Inferior parietal cortex (tissue), 1 donor: ENCODE results near the gene PCDH19.

Source experiments
- DNase-seq: peaks from one replicate; pipeline ENCODE4 v3.0.0-alpha.2; 2016; ENCODE audit errors: extremely low spot score

The PCDH19 gene

GRCh38 chrX:100315566-100315965 lies 94.5 kb downstream of the PCDH19 start:
- no peak for DNase-seq

DNA sequence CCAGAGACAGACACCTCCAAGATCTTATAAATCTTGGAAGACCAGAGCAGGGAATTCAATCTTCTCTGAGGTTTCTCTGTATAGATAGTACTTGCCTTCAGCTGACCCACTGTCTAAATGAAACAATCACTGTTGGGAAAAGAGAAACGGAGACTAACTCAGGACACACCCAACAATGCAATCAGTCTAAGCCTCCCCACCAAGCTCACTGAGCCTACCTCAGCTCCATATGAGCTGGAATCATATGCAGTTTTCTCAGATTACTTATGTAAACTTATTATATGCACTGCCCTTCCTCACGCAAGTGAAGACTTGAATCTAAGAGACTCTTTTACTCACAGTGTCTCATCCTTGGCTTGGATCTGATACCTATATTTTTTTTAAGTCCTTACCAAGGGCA lies 110.5 kb downstream of the PCDH19 start:
- no peak for DNase-seq

- no peak for DNase-seq
These were observed 112.3 kb downstream of the PCDH19 start for GRCh38 chrX:100297728-100298127.

DNA sequence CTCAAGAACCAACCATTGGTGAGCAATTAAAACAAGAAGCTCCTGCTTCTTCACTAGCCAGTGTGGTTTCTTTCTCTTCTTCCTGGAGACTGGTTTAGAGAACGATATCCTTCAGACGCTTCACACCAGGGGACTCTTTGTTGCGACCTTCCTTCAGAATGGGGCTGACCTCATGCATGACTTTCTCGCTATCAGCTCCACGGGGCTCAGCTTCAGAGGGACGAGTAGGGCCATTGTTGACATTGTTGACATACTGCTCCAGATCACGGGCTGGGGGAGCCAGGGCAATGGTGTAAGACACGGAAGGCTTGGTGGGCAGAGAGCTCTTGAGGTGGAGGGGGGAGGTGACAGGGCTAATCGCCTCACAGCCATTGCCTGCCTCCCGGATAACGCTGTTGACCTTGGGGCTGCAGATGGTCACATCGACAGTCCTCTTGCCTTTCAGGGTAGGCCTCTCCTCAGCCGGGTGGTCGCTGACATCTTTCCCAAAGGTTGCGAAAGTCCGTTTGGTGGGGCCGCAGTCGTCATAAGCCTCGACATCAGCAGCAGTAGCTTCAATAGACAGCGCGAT lies 113.8 kb downstream of the PCDH19 start:
- DNase-seq: no peak

DNA sequence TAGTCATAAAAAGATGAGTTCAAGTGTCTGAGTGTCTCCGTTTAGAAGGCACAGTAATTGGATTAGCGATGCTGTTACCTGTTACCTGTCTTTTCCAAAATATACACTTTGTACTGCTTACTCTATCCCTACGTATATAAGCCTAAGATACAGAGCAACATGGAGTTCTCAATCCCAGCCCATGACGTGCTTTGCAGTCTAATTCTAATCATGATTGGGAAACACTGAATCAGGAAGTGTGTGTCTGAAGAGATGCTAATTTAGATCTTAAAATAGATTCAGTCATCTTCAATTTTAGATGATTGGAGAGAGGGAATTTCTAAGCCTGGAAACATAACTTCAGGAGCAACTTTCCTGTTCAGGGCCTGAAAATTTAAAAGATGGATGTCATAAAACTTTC lies 115.1 kb downstream of the PCDH19 start:
- DNase-seq: no peak

- no peak for DNase-seq
These were observed 121.0 kb downstream of the PCDH19 start for GRCh38 chrX:100289066-100289558.

GRCh38 chrX:100277231-100277630 lies 132.8 kb downstream of the PCDH19 start:
- no peak for DNase-seq

DNA sequence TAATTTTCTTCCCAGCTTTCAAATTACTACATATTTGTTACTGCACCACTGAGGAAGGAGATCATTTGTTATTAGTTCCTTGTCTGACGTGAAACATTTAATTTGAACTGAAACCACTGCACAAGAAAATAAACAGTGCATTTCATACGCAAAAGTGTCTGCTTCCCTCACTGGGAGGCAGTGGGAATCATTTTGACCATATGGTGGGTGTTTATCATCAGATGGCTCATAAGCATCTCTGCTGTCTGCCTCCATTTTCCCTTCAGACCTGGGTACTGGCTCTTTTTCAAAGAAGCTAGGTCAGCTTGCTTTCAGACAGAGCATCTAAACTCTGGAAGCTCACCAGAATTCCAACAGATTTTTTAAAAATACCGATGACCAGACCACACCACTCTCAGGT lies 135.2 kb downstream of the PCDH19 start:
- no peak for DNase-seq

GRCh38 chrX:100265179-100265578 lies 144.9 kb downstream of the PCDH19 start:
- no peak for DNase-seq

DNA sequence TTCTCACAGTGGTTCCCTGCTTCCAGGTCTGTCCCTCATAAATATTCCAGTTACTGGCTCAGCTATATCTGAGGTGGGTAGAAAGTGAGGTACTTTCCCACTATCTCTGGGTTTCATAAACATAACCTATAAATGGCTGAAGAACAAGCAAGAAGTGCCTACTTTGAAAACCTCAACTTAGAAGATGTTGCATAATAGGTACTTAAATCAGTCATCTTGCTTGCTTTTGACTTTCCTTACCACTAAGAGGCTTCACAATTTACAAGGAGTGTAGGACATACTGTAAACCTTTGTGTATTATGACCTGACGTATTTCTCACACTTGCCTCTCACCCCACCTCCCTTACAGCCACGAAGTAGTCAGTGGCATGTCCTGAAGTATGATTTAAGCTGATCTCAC lies 145.9 kb downstream of the PCDH19 start:
- DNase-seq: no peak

DNA sequence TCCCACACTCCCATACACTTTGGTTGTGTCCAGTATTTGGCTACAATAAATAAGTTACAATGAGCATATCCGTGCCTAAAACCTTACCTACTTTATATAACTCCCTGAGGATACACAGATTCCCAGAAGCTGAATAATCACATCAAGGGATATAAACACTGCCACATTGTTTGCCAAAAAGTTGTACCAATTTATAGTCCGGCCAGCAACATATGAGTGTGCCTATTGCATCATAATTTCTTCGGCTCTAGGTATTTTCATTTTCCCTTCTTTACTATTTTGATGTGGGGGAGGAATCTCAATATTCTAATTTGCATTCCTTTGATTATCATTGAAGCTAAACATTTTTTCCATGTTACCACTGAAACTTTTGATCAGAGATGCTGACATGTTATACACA lies 146.4 kb downstream of the PCDH19 start:
- no peak for DNase-seq

DNA sequence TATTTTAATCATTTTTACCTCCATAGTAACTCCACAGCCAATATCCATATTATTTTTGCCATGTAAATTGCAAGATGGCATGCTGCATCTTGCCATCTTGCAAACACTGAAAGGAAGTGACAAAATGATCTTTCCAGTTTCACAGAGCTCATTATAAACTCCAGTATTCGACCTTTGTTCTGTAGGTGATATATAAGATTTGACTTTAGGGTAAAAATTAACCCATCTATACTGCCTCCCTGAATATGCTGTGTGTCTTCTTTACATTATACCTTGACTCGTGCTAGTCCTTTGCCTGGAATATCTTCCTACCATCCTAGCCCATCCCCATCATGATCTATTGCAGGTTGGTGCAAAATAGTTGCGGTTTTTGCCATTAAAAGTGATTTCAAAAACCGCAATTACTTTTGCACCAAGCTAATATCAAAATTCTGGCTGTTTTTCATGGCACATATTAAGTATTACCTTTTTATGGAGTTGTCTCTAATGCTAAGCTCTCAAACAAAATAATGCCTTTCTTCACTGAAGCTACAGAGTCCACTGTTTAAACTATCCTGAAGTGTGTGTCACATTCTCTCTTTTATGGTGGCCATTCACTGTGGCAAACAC lies 161.1 kb downstream of the PCDH19 start:
- DNase-seq: no peak

DNA sequence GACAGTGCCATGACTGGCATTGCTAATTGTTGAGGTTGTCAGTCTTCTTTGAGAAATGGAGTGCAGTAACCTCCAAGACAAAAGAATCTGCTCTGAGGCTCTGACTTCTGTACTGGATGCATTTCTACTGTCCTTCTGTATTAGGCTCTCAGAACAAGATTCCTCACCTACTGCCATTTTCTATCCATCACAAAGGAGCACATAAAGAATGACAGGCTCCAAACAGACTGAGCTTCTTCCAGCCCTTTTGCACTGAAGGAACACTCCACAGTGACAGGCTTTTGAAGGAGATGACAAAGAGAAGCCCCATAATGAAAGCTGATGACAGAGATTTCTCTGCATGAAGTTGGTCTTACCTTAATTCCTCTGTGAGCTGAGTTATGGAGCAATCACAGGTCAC lies 162.2 kb downstream of the PCDH19 start:
- DNase-seq: no peak

DNA sequence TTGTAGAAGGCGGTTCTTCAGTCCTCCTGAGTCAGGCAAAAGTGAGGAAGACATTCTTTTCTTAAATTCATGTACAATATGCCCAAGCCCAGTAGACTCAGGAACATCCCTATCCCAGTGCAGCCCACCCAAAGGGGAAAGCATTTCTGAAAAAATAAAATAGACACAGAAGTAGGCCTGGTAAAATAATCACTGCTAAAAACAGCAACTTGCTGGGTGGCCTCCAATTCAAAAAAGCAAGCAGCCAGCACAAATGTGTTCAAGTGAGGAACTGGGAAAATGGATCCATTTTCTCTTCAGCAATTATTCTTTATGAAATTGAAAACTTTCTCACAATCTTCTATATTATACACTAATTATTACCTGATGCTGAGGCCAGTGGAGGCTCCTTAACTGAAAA lies 165.4 kb downstream of the PCDH19 start:
- DNase-seq: no peak
